ENCODE data around the gene RAB25.
A peak's percentile ranks its signal among the peaks of the same experiment; 100 is the strongest.

Gene RAB25

DNA sequence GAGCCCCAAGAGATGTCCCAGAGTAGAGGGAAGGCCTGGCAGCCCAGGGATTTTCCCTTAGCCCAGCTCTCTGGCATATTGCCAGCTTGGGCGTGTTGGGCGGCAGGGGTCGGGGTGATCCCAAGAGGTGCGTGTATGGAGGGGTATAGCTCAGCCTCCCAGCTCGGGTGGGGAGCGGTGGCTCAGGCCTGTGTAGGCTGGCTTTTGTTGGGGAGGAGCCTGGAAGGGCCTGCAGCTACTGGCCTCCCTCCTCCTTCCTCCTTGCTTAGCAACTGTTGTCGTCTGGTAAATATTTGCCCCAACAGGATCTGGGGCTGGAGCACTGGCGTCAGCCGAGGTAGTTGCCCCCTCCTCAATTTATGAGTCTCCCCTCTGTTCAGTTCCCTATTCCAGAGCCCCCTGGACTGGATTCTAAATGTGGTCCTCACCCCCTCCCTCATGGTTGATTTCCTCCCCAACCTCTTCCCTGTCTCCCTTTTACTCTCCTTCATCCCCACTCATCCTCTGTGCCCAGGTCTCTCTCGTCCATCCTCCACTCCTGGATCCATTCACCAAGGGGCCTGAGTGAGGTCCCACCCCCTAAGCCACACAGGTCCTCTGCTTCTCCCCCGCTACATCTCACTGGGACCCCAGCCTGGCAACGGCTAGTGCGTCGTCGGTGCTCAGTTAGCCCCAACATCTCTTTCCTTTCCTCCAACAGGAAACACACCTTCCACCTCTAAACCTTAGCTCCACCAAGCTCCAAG, 43.3 kb downstream of the RAB25 start:
- Histone ChIP-seq H3K27ac (ENCODE audit: low read depth, low read length) (peak overlapping the region; percentile 96), H3K9ac (ENCODE audit: low read depth, low read length) (no peak overlapping the region), H3K4me1 (ENCODE audit: control insufficient read depth, insufficient read depth, low read length) (peaks cover 38% of the 10 kb centered on the region), H3K36me3 (ENCODE audit: control insufficient read depth, insufficient read depth, low read length) (no peaks in the 10 kb centered on the region), H3K27me3 (ENCODE audit: control insufficient read depth, insufficient read depth, low read length) (no peaks in the 10 kb centered on the region), H3K4me3 (ENCODE audit: low read depth, low read length) (no peak overlapping the region), H3K9me3 (ENCODE audit: control insufficient read depth, insufficient read depth, low read length) (no peaks in the 10 kb centered on the region)

DNA sequence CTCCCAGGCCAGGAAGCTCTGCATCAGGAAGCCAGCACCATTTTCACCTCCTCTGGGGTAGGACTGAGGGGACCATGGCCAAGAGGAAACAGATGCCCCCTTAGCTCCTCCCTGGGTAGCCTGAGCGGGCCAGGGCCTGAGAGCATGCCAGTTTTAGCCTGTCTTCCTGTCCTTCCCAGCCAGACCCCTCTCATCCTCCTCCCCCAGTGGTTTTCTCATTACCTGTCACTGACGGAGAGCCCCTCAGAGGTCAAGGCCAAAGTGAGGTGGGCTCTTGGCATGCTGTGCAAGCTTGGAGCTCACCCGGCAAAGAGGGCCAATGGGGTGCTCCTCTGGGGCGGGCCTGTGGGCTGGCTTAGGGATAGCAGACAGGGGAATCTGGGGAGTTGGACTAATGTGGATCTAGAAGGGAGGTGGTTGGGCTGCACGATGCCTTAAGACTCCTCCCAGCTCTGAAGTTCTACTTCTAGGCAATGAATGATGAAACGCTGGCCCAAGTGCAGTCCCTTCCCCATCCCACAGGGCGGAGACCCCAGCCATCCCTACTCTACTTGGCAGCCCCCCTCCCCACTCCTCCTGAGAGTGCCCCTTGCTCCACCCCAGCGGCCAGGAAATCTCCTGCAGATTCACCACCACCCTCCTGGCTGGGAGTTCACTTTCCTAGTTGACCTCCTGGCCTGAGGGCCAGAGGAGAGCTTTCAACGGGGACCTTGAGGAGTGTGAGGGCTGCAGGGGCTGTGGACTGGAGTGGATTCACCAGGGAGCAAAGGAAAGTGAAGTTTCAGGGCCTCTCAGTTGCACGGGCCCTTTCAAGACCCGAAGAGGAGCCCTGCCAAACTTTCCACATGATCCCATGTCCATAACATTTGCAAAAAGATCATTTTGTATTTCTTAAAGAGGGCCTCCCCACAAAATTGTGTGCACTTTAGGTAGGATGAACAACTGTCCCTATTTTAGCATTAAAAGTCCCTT, 44.2 kb downstream of the RAB25 start:
- H3K4me3 ChIP-seq (ENCODE audit: low read depth, low read length): peak overlapping the region; percentile 60; the same call in 1 of the 2 replicates
- peaks cover 38% of the 10 kb centered on the region for H3K4me1 ChIP-seq (ENCODE audit: control insufficient read depth, insufficient read depth, low read length)
- no peaks in the 10 kb centered on the region for H3K9me3 ChIP-seq (ENCODE audit: control insufficient read depth, insufficient read depth, low read length)
- H3K27me3 ChIP-seq (ENCODE audit: control insufficient read depth, insufficient read depth, low read length): no peaks in the 10 kb centered on the region
- H3K36me3 ChIP-seq (ENCODE audit: control insufficient read depth, insufficient read depth, low read length): no peaks in the 10 kb centered on the region
- peak overlapping the region; percentile 96 for H3K27ac ChIP-seq (ENCODE audit: low read depth, low read length)
- peak overlapping the region; percentile 62; the same call in 1 of the 2 replicates for H3K9ac ChIP-seq (ENCODE audit: low read depth, low read length)

DNA sequence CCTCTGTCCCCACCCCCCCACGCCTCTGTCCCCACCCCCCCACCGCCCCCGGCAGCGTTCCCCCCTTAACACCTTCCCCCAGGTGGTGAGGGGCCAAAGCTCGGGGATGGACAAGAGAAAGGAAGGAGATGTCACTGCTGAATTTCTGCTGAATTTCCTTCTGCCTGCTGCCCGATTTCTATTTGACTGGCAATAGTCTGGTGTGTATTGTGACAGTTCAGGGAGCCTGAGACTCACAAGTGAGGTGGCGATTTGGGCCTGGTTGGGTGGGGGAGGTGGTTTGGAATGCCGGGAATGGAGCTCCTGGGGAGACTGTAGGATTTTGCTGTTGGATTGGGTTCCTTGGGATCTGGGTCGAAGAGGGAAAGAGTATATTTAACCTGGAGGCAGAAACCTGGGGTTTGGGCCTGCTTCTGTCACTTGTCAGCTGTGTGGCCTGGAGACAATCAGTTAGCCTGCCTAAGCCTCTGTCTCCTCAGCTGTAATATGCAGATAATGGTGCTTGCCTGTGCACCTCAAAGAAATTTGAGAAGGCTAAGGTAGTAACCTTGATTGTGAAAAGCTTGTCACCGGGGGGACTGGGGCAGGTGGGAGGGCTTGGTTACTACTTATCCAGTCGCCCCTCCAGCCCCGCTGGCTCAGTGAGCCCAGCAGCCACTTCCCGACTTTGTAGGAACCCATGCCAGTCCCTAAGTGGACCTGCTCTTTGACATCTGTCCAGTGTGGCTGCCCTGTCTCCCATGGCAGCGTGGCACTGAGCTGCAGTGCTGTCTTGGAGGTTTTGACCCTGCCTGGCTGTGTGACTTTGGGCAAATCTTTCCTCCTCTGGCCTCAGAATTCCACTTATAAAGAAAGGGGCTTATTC, 45.9 kb downstream of the RAB25 start:
- Histone ChIP-seq H3K36me3 (ENCODE audit: control insufficient read depth, insufficient read depth, low read length) (no peaks in the 10 kb centered on the region), H3K4me1 (ENCODE audit: control insufficient read depth, insufficient read depth, low read length) (peaks cover 38% of the 10 kb centered on the region), H3K9me3 (ENCODE audit: control insufficient read depth, insufficient read depth, low read length) (no peaks in the 10 kb centered on the region), H3K27me3 (ENCODE audit: control insufficient read depth, insufficient read depth, low read length) (no peaks in the 10 kb centered on the region; the same call in 1 of the 2 replicates), H3K9ac (ENCODE audit: low read depth, low read length) (no peak overlapping the region), H3K4me3 (ENCODE audit: low read depth, low read length) (peak overlapping the region; percentile 28), H3K27ac (ENCODE audit: low read depth, low read length) (peak overlapping the region; percentile 96)

DNA sequence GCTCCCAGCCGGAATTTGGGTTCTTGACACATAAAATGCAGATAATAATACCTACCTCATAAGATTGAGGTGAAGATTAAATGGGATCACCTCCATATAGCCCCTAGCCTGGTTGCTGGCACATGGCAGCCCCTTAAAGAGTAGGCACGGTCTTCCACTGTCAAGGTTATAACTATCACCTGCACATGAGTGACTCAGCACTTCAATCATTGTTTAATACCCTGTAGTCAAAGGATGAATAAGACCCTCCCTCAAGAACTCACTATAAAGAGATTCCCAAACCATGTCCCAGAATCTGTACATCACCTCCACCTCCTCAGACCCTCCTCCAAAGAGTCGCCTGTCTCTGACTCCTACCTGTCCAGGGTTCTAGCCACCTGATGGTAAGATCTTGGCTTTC, 47.1 kb downstream of the RAB25 start:
- Histone ChIP-seq H3K9ac (ENCODE audit: low read depth, low read length) (no peak overlapping the region), H3K27ac (ENCODE audit: low read depth, low read length) (no peak overlapping the region), H3K36me3 (ENCODE audit: control insufficient read depth, insufficient read depth, low read length) (no peaks in the 10 kb centered on the region), H3K9me3 (ENCODE audit: control insufficient read depth, insufficient read depth, low read length) (no peaks in the 10 kb centered on the region), H3K27me3 (ENCODE audit: control insufficient read depth, insufficient read depth, low read length) (no peaks in the 10 kb centered on the region; the same call in 1 of the 2 replicates), H3K4me3 (ENCODE audit: low read depth, low read length) (no peak overlapping the region), H3K4me1 (ENCODE audit: control insufficient read depth, insufficient read depth, low read length) (peaks cover 36% of the 10 kb centered on the region)

DNA sequence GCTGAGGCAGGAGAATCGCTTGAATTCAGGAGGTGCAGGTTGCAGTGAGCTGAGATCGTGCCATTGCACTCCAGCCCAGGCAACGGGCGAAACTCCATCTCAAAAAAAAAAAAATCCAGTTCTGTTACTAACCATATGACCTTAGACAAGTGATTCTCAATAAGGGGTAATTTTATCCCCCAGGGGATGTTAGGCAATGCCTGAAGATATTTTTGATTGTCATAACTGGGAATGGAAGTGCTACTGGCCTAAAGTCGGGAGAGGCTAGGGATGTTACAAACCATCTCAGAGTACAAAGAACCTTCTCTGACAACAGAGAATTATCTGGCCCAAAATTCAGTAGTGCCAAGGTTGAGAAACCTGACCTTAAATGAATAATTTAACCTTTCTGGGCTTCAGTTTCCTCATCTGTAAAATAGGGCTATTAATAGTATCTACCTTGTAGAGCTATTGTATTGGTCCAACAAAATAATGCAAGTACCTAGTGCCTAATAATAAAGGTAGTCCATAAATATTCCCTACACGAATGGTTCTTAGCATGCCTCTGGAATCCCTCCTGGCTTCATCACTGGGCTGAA, 47.8 kb downstream of the RAB25 start:
- H3K4me1 ChIP-seq (ENCODE audit: control insufficient read depth, insufficient read depth, low read length): peaks cover 40% of the 10 kb centered on the region
- H3K9me3 ChIP-seq (ENCODE audit: control insufficient read depth, insufficient read depth, low read length): no peaks in the 10 kb centered on the region
- H3K9ac ChIP-seq (ENCODE audit: low read depth, low read length): no peak overlapping the region

DNA sequence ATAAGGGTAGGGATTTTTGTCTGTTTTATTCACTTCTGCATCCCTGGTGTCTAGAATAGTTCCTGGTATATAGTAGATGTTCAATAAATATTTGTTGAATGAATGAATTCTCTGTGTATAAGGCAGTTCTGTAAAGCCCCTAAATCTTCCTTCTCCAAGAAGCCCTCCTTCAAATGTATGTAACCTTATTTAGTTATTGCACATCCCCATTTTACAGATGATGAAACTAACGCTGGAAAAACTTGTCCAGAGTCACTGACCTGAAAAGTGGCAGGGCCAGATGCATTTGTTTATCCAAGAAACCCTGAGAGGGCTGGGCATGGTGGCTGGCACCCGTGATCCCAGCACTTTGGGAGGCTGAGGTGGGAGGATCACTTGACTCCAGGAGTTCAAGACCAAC, 49.3 kb downstream of the RAB25 start:
- no peak overlapping the region for H3K4me3 ChIP-seq (ENCODE audit: low read depth, low read length)
- H3K4me1 ChIP-seq (ENCODE audit: control insufficient read depth, insufficient read depth, low read length): peaks cover 30% of the 10 kb centered on the region
- H3K9ac ChIP-seq (ENCODE audit: low read depth, low read length): no peak overlapping the region
- peaks cover 3% of the 10 kb centered on the region; the same call in 1 of the 2 replicates for H3K27me3 ChIP-seq (ENCODE audit: control insufficient read depth, insufficient read depth, low read length)
- no peaks in the 10 kb centered on the region for H3K36me3 ChIP-seq (ENCODE audit: control insufficient read depth, insufficient read depth, low read length)
- H3K9me3 ChIP-seq (ENCODE audit: control insufficient read depth, insufficient read depth, low read length): no peaks in the 10 kb centered on the region
- no peak overlapping the region for H3K27ac ChIP-seq (ENCODE audit: low read depth, low read length)

More for the DNA sequence above, 47.8 kb downstream of the RAB25 start:
- H3K27ac ChIP-seq (ENCODE audit: low read depth, low read length): no peak overlapping the region
- no peaks in the 10 kb centered on the region; the same call in 1 of the 2 replicates for H3K27me3 ChIP-seq (ENCODE audit: control insufficient read depth, insufficient read depth, low read length)
- no peak overlapping the region for H3K4me3 ChIP-seq (ENCODE audit: low read depth, low read length)
- no peaks in the 10 kb centered on the region for H3K36me3 ChIP-seq (ENCODE audit: control insufficient read depth, insufficient read depth, low read length)

DNA sequence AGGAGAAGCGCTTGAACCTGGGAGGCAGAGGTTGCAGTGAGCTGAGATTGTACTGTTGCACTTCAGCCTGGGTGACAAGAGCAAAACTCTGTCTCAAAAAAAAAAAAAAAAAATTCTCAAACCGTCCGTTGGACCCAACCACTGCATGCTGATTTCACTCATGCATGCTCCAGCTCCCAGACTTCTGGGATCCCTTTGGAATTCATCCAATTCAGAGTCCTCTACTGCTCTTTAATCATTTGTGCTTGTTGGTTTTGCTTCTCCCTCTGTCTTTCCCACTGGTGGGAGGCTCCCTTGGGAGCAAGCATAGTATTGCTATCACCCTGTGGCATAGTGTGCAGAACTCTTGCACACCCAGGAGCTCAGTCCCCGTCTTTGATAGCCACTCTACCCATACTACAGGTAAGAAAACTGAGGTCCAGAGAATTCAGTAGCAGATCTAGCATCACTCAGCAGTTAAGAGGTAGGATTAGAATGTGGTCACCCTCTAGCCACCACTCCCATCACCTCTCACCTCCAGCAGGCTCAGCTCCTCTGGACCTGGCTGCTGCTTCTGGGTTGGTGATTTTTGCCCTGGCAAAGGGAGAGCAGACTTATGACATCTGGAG, 50.5 kb downstream of the RAB25 start:
- H3K9ac ChIP-seq (ENCODE audit: low read depth, low read length): no peak overlapping the region
- H3K4me1 ChIP-seq (ENCODE audit: control insufficient read depth, insufficient read depth, low read length): peaks cover 25% of the 10 kb centered on the region
- H3K27me3 ChIP-seq (ENCODE audit: control insufficient read depth, insufficient read depth, low read length): peaks cover 3% of the 10 kb centered on the region; the same call in 1 of the 2 replicates
- H3K27ac ChIP-seq (ENCODE audit: low read depth, low read length): no peak overlapping the region
- H3K9me3 ChIP-seq (ENCODE audit: control insufficient read depth, insufficient read depth, low read length): no peaks in the 10 kb centered on the region
- no peak overlapping the region for H3K4me3 ChIP-seq (ENCODE audit: low read depth, low read length)
- H3K36me3 ChIP-seq (ENCODE audit: control insufficient read depth, insufficient read depth, low read length): no peaks in the 10 kb centered on the region

DNA sequence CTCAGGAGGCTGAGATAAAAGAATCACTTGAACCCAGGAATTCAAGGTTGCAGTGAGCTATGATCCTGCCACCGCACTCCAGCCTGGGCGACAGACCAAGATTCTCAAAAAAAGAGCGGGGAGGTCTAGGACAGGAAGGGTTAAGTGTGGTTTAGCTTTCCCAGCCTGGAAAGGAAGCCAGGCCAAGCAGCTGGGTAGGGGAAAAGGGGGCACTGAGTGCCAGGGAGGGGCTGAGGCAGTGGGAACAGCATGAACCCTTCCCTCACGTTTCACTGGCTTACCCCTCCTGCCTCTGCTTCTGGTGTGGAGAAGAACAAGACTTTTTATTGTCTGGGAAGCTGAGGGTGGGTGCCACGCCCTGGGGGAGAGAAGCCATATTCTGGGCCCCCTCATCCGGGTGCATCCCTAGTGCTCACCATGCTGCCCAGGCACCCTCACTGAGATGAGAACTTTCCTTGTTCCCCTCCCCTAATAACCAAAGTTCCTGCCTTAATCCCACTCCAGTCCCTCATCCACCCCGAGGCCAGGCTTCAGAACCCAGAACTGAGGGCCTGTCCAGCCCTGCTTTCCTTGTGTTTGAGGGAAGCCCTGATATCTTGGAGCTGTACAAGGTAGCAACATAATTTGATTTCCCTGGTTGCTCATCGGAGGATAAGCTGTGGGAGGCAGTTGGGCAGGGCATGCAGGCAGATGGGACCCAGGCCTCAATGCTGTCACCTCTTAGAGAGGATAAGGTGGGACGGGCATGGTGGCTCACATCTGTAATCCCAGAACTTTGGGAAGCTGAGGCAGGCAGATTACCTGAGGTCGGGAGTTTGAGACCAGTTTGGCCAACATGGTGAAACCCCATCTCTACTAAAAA, 51.5 kb downstream of the RAB25 start:
- no peak overlapping the region for H3K4me3 ChIP-seq (ENCODE audit: low read depth, low read length)
- no peak overlapping the region for H3K9ac ChIP-seq (ENCODE audit: low read depth, low read length)
- peaks cover 18% of the 10 kb centered on the region for H3K4me1 ChIP-seq (ENCODE audit: control insufficient read depth, insufficient read depth, low read length)
- H3K27ac ChIP-seq (ENCODE audit: low read depth, low read length): no peak overlapping the region
- H3K27me3 ChIP-seq (ENCODE audit: control insufficient read depth, insufficient read depth, low read length): peaks cover 3% of the 10 kb centered on the region; the same call in 1 of the 2 replicates
- no peaks in the 10 kb centered on the region for H3K9me3 ChIP-seq (ENCODE audit: control insufficient read depth, insufficient read depth, low read length)
- no peaks in the 10 kb centered on the region for H3K36me3 ChIP-seq (ENCODE audit: control insufficient read depth, insufficient read depth, low read length)

DNA sequence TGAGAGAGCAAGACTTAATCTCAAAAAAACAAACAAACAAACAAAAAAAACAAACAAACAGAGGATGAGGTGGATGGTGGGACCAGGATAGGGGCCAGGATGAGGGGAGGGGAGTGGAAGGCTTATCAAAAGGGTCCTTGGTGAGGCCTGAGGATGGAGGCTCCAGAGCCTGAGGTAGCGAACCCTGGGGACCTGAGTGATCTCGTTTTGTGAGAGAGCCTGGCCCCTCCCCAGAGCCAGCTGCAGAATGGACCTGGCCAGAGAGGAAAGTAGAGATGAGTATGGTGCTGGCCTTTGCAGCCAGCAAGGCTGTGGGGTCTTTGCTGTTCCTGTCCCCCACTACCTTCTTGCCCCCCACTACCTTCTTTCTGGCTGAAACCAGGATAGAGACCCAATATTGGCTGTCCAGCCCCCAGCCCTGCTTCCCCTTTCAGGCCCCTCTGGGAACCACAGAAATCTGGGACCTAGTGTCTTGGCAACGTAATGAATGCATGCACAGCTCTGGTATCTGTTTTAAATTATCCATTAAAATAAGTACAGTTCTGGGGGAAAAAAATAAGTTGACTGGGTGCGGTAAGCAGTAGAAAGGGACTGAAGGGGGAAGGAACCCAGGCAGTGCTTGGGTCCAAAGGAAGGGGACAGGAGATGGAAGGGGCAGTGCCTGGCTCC, 52.5 kb downstream of the RAB25 start:
- peak overlapping the region; percentile 96; the same call in 1 of the 2 replicates for H3K4me3 ChIP-seq (ENCODE audit: low read depth, low read length)

More for the DNA sequence above, 52.5 kb downstream of the RAB25 start:
- Histone ChIP-seq H3K9ac (ENCODE audit: low read depth, low read length) (no peak overlapping the region), H3K9me3 (ENCODE audit: control insufficient read depth, insufficient read depth, low read length) (no peaks in the 10 kb centered on the region), H3K27ac (ENCODE audit: low read depth, low read length) (peak overlapping the region; percentile 89), H3K4me1 (ENCODE audit: control insufficient read depth, insufficient read depth, low read length) (peaks cover 15% of the 10 kb centered on the region), H3K27me3 (ENCODE audit: control insufficient read depth, insufficient read depth, low read length) (peaks cover 3% of the 10 kb centered on the region; the same call in 1 of the 2 replicates), H3K36me3 (ENCODE audit: control insufficient read depth, insufficient read depth, low read length) (no peaks in the 10 kb centered on the region)
